ENCODE results near the gene LBHD2. TPM values are rescaled to one million over a fixed set of nuclear protein-coding genes. Genes with fewer than 3 reads are reported as not detected.

Gene LBHD2
- polyA plus RNA-seq, 1 of the 3 experiments (the other 2 are of a cell fraction): not detected

DNA sequence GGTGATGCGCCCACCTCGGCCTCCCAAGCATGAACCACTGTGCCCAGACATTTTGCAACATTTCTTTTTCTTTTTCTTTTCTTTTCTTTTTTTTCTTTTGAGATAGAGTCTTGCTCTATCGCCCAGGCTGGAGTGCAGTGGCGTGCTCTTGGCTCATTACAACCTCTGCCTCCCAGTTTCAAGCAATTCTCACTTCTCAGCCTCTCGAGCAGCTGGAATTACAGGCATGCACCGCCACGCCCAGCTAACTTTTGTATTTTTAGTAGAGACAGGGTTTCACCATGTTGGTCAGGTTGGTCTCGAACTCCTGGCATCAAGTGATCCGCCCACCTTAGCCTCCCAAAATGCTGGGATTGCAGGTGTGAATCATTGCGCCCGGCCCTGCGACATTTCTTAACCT, 19.0 kb upstream of the LBHD2 start (continued):
- TF ChIP-seq, protein P1, sequence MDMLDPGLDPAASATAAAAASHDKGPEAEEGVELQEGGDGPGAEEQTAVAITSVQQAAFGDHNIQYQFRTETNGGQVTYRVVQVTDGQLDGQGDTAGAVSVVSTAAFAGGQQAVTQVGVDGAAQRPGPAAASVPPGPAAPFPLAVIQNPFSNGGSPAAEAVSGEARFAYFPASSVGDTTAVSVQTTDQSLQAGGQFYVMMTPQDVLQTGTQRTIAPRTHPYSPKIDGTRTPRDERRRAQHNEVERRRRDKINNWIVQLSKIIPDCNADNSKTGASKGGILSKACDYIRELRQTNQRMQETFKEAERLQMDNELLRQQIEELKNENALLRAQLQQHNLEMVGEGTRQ (IDR thresholded peaks at IDR 0.05; ENCODE audit: borderline replicate concordance, low read depth, low read length): no peak
- TF ChIP-seq, protein P2, sequence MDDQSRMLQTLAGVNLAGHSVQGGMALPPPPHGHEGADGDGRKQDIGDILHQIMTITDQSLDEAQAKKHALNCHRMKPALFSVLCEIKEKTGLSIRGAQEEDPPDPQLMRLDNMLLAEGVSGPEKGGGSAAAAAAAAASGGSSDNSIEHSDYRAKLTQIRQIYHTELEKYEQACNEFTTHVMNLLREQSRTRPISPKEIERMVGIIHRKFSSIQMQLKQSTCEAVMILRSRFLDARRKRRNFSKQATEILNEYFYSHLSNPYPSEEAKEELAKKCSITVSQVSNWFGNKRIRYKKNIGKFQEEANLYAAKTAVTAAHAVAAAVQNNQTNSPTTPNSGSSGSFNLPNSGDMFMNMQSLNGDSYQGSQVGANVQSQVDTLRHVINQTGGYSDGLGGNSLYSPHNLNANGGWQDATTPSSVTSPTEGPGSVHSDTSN (IDR thresholded peaks at IDR 0.05): no peak
- TF ChIP-seq NRF1 (IDR thresholded peaks at IDR 0.05; ENCODE audit: low read depth, low read length) (no peak), FOXJ3 (CRISPR knock-in tag; IDR thresholded peaks at IDR 0.05) (no peak), GABPA (IDR thresholded peaks at IDR 0.05; ENCODE audit: low read depth) (no peak), MEF2A (IDR thresholded peaks at IDR 0.05; ENCODE audit: borderline replicate concordance, low read depth) (no peak)

DNA sequence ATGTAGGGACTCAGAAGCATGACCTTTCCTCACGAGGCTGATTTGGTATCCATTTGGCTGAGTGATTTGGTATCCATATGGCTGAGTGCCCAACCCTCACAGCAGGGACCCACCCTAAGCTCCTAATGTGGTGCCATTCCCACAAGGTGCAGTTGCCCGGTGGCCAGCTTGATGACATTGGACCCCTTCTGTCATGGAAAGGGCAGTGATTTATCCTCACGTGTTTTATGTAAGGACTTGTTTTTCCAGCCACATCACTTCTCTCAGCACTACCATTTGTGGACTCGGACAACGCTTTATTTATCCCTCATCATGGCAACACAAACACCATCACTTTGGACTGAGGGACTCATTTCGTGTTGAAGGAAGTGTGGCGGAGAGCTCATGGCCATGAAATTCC, 18.1 kb upstream of the LBHD2 start:
- Histone ChIP-seq H3K4me1 (ENCODE audit: control insufficient read depth in 1 of 2, insufficient read depth in 2 of 2, low read depth in 1 of 2, low read length in 1 of 2) (no peaks in the 10 kb centered on the region), H3K27me3 (ENCODE audit: insufficient read depth) (no peaks in the 10 kb centered on the region), H3K9me3 (no peaks in the 10 kb centered on the region), H3K79me2 (ENCODE audit: insufficient read depth) (no peaks in the 10 kb centered on the region), H3K9ac (no peak overlapping the region), H2AFZ (ENCODE audit: low read depth) (no peak overlapping the region), H3K27ac (ENCODE audit: low read depth in 2 of 2, low read length in 1 of 2) (no peak overlapping the region), H4K20me1 (ENCODE audit: insufficient read depth) (no peaks in the 10 kb centered on the region), H3K4me2 (no peak overlapping the region), H3K4me3 (ENCODE audit: low read depth in 2 of 2, low read length in 1 of 2) (no peak overlapping the region), H3F3A (replicated peaks; ENCODE audit: insufficient read depth) (peaks cover 8% of the 10 kb centered on the region), H3K9me2 (no peaks in the 10 kb centered on the region), H3K36me3 (replicated peaks in 1 of 2; ENCODE audit: control insufficient read depth in 1 of 2, insufficient read depth in 2 of 2, low read length in 1 of 2) (no peaks in the 10 kb centered on the region)
- ChIA-PET CTCF (interaction anchor here (1.8 kb wide), 1 partner anchor 9 kb away, joined by 12 read pairs; no protein-coding TSS in a partner anchor), POLR2A (no interaction called here)
- no peak for TF ChIP-seq GABPA (IDR thresholded peaks at IDR 0.05; ENCODE audit: low read depth)
- no peak for TF ChIP-seq RFX5 (IDR thresholded peaks at IDR 0.05; ENCODE audit: low read length)
- no peak for TF ChIP-seq RAD21 (IDR thresholded peaks at IDR 0.05; ENCODE audit: low read length)
- no peak for TF ChIP-seq EP300 (IDR thresholded peaks at IDR 0.05; ENCODE audit: borderline replicate concordance in 1 of 2, low read depth in 1 of 2, low read length in 1 of 2)
- TF ChIP-seq JUND (IDR thresholded peaks at IDR 0.05): no peak
- TF ChIP-seq YY1 (IDR thresholded peaks at IDR 0.05; ENCODE audit: low read depth): no peak
- WGBS (ENCODE audit: low lambda C conversion rate): 86% methylated on average over 5 of the region's 7 CpGs
- DNase-seq: no peak

DNA sequence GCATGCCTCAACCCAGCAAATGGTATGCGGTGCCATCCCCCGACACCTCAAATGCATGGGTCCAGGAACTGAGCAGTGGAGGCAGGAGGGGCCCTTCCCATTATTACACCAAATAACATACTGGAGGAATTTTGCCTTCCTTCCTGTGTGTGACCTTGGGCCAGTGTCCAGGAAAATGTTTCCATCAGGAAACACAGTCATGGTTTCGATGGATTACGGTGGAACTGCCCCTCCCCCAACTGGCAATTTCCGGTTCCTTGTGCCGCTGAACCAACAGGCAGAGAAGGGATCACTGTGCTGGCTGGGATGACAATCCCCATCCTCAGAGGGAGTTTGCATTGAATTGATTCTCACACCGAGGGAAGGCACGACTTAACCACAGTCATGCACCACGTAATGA, 17.6 kb upstream of the LBHD2 start:
- H3K79me2 ChIP-seq (ENCODE audit: insufficient read depth): no peaks in the 10 kb centered on the region
- DNase-seq: no peak
- no peaks in the 10 kb centered on the region for H3K9me3 ChIP-seq
- H2AFZ ChIP-seq (ENCODE audit: low read depth): no peak overlapping the region
- H3K36me3 ChIP-seq (replicated peaks in 1 of 2; ENCODE audit: control insufficient read depth in 1 of 2, insufficient read depth in 2 of 2, low read length in 1 of 2): no peaks in the 10 kb centered on the region
- no peaks in the 10 kb centered on the region for H4K20me1 ChIP-seq (ENCODE audit: insufficient read depth)
- H3K27me3 ChIP-seq (ENCODE audit: insufficient read depth): no peaks in the 10 kb centered on the region
- no peak for TF ChIP-seq POLR2AphosphoS5 (IDR thresholded peaks at IDR 0.05; ENCODE audit: low read depth, low read length)
- no peak overlapping the region for H3K4me3 ChIP-seq (ENCODE audit: low read depth in 2 of 2, low read length in 1 of 2)
- WGBS (ENCODE audit: low lambda C conversion rate): 94% methylated on average over 7 of the region's 9 CpGs
- no peak overlapping the region for H3K4me2 ChIP-seq
- POLR2A ChIA-PET: no interaction called here
- no peaks in the 10 kb centered on the region for H3K4me1 ChIP-seq (ENCODE audit: control insufficient read depth in 1 of 2, insufficient read depth in 2 of 2, low read depth in 1 of 2, low read length in 1 of 2)
- H3K27ac ChIP-seq (ENCODE audit: low read depth in 2 of 2, low read length in 1 of 2): no peak overlapping the region
- CTCF ChIA-PET: interaction anchor here (1.8 kb wide), 1 partner anchor 8 kb away, joined by 12 read pairs; no protein-coding TSS in a partner anchor
- no peaks in the 10 kb centered on the region for H3K9me2 ChIP-seq
- no peak overlapping the region for H3K9ac ChIP-seq
- H3F3A ChIP-seq (replicated peaks; ENCODE audit: insufficient read depth): peaks cover 6% of the 10 kb centered on the region
